HCT116 (cell line): ENCODE results near the gene KAZN. TPM values are rescaled to one million over a fixed set of nuclear protein-coding genes. Genes with fewer than 3 reads are reported as not detected.

Experiments used
- ATAC-seq: fragments of 200-7000 bp; cut with Tn5 transposase; 2 replicates; pipeline ENCODE4 v1.9.1; 2020; ENCODE audit warnings: mild to moderate bottlenecking, moderate library complexity
- BruUV-seq: library from RNA; stranded (reverse); fragments of 400-500 nt; replicated peaks from 2 replicates; lab custom pipeline; 2021; lab: Mats Ljungman, UMichigan
- CTCF ChIA-PET: fragments of 300-600 bp; sonication (Branson Sonifier 250); formaldehyde crosslinking; loops from one replicate; lab custom pipeline; 2021; ENCODE audit warnings: antibody characterized with exemption; lab: Charles Lee
- POLR2A ChIA-PET: fragments of 300-600, 350-600 bp; sonication (Branson Sonifier 250); formaldehyde crosslinking; loops from one replicate; lab custom pipeline; 2021; ENCODE audit warnings: antibody characterized with exemption; lab: Charles Lee
- RAD21 ChIA-PET, 2 experiments: fragments of 300-600 bp; sonication (Branson Sonifier 250); formaldehyde crosslinking; loops; one replicate each; lab custom pipeline; 2023; ENCODE audit warnings: low total read pairs in 2 of 2; ENCODE audit not compliant: uncharacterized antibody in 2 of 2, unreplicated experiment in 2 of 2, low non-redundant PET in 1 of 2; lab: Charles Lee
- DNase-seq: peaks from one replicate; pipeline ENCODE4 v3.0.0-alpha.2; 2010; ENCODE audit warnings: low read depth, low spot score
- H2AFZ ChIP-seq: fragments of 200-600 bp; shearing (Covaris generic), sonication (generic); 2 replicates; pipeline ENCODE4 v1.6.1; 2017; ENCODE audit warnings: low read depth, mixed run types, mixed read lengths, antibody characterized with exemption, low read length; ENCODE audit not compliant: poor library complexity, severe bottlenecking
- H3K27ac ChIP-seq: 2 replicates; pipeline ENCODE4 v1.5.1; 2012; ENCODE audit warnings: low read depth, low read length
- H3K27me3 ChIP-seq: fragments of 200-600 bp; sonication (generic); 2 replicates; pipeline ENCODE4 v1.6.1; 2016; ENCODE audit warnings: mixed run types, low read length, mixed read lengths; ENCODE audit not compliant: insufficient read depth
- H3K36me3 ChIP-seq, 2 experiments: fragments of 200-500 bp in 1 of 2; fragments of 200-600 bp in 1 of 2; sonication (Bioruptor generic) in 1 of 2; sonication (generic) in 1 of 2; 2 replicates each; pipeline versions ENCODE4 v1.5.1 to v1.6.1; 2014 to 2016; ENCODE audit warnings: low read length in 2 of 2, inconsistent platforms in 1 of 2, mixed read lengths in 1 of 2, mixed run types in 1 of 2; ENCODE audit not compliant: insufficient read depth in 2 of 2, control insufficient read depth in 1 of 2
- H3K4me1 ChIP-seq, 2 experiments: fragments of 200-600 bp in 1 of 2; sonication (generic) in 1 of 2; 2 replicates each; pipeline versions ENCODE4 v1.5.1 to v1.6.1; 2012 to 2017; ENCODE audit warnings: low read length in 2 of 2, inconsistent platforms in 1 of 2, mild to moderate bottlenecking in 1 of 2, mixed read lengths in 1 of 2, mixed run types in 1 of 2, moderate library complexity in 1 of 2; ENCODE audit not compliant: insufficient read depth in 2 of 2, control insufficient read depth in 1 of 2
- H3K4me2 ChIP-seq: fragments of 200-600 bp; sonication (generic); 2 replicates; pipeline ENCODE4 v1.6.1; 2017; ENCODE audit warnings: mixed run types, low read length, mixed read lengths
- H3K4me3 ChIP-seq, 2 experiments: fragments of 200-600 bp in 1 of 2; sonication (generic) in 1 of 2; replicated peaks in 1 of 2; 2 replicates each; pipeline ENCODE4 v1.5.1; 2011 to 2016; ENCODE audit warnings: low read length in 2 of 2, control low read depth in 1 of 2, low read depth in 1 of 2, mild to moderate bottlenecking in 1 of 2, mixed read lengths in 1 of 2, mixed run types in 1 of 2
- H3K79me2 ChIP-seq: fragments of 200-600 bp; sonication (generic); 2 replicates; pipeline ENCODE4 v1.6.1; 2017; ENCODE audit warnings: mild to moderate bottlenecking, mixed run types, low read length, moderate library complexity, mixed read lengths; ENCODE audit not compliant: insufficient read depth
- H3K9ac ChIP-seq: fragments of 200-600 bp; sonication (generic); 2 replicates; pipeline ENCODE4 v1.6.1; 2016; ENCODE audit warnings: low read length, mixed read lengths
- H3K9me2 ChIP-seq: fragments of 200-600 bp; sonication (generic), shearing (Covaris generic); 2 replicates; pipeline ENCODE4 v1.6.1; 2017; ENCODE audit warnings: mixed run types, mild to moderate bottlenecking, moderate library complexity; ENCODE audit not compliant: insufficient read depth
- H3K9me3 ChIP-seq, 2 experiments: fragments of 200-500 bp in 1 of 2; fragments of 200-600 bp in 1 of 2; sonication (Bioruptor generic) in 1 of 2; sonication (generic) in 1 of 2; 2 replicates each; pipeline ENCODE4 v1.6.1; 2014 to 2017; ENCODE audit warnings: low read length in 2 of 2, mixed read lengths in 2 of 2, inconsistent platforms in 1 of 2, low read depth in 1 of 2, mild to moderate bottlenecking in 1 of 2, mixed run types in 1 of 2, moderate library complexity in 1 of 2; ENCODE audit not compliant: control insufficient read depth in 1 of 2, insufficient read depth in 1 of 2
- H4K20me1 ChIP-seq: fragments of 200-600 bp; sonication (generic), shearing (Covaris generic); 2 replicates; pipeline ENCODE4 v1.6.1; 2017; ENCODE audit warnings: mixed run types, mild to moderate bottlenecking, moderate library complexity; ENCODE audit not compliant: insufficient read depth
- ATF3 ChIP-seq: IDR thresholded peaks from 2 replicates; pipeline ENCODE4 v1.6.1; 2012
- CBX3 ChIP-seq: IDR thresholded peaks from 2 replicates; pipeline ENCODE4 v1.6.1; 2012; ENCODE audit warnings: low read depth
- CTCF ChIP-seq, 3 experiments: fragments of 200-600 bp in 1 of 3; sonication (generic) in 1 of 3; IDR thresholded peaks in 2 of 3; conservative IDR thresholded peaks in 1 of 3; 2 replicates each; pipeline ENCODE4 v1.5.1; 2012 to 2017; ENCODE audit warnings: low read depth in 2 of 3, low read length in 2 of 3, antibody characterized with exemption in 1 of 3, borderline replicate concordance in 1 of 3, control low read depth in 1 of 3, mild to moderate bottlenecking in 1 of 3, mixed read lengths in 1 of 3, mixed run types in 1 of 3, moderate library complexity in 1 of 3; ENCODE audit not compliant: insufficient read depth in 1 of 3
- ELF1 ChIP-seq: IDR thresholded peaks from 2 replicates; pipeline ENCODE4 v1.6.1; 2012; ENCODE audit warnings: low read depth, borderline replicate concordance
- EZH2 ChIP-seq: fragments of 200-600 bp; sonication (generic); IDR thresholded peaks from 2 replicates; pipeline ENCODE4 v1.6.1; 2017; ENCODE audit warnings: antibody characterized with exemption, mixed run types
- EZH2phosphoT487 ChIP-seq: fragments of 200-600 bp; IDR thresholded peaks from 2 replicates; pipeline ENCODE4 v1.6.1; 2018; ENCODE audit warnings: antibody characterized with exemption, borderline replicate concordance
- FOSL1 ChIP-seq: IDR thresholded peaks from 2 replicates; pipeline ENCODE4 v1.6.1; 2012; ENCODE audit warnings: low read depth
- POLR2A ChIP-seq: IDR thresholded peaks from 2 replicates; pipeline ENCODE4 v1.7.0; 2011; ENCODE audit warnings: borderline replicate concordance; ENCODE audit not compliant: insufficient read depth, insufficient read length; ENCODE audit errors: extremely low read depth
- RAD21 ChIP-seq: IDR thresholded peaks from 2 replicates; pipeline ENCODE4 v1.6.1; 2012; ENCODE audit warnings: low read depth, mild to moderate bottlenecking
- SIN3A ChIP-seq: IDR thresholded peaks from 2 replicates; pipeline ENCODE4 v1.6.1; 2012; ENCODE audit warnings: low read depth
- ZNF274 ChIP-seq: fragments of 200-500 bp; sonication (Bioruptor generic); IDR thresholded peaks from 2 replicates; pipeline ENCODE4 v1.6.1; 2014; ENCODE audit warnings: mild to moderate bottlenecking, low read depth, low read length, inconsistent platforms
- intact Hi-C: fragments of 100-400 bp; cut with micrococcal nuclease; formaldehyde crosslinking; loops from 2 replicates; pipeline ENCODE4 v1.10.0; 2022
- total RNA-seq: library from RNA; stranded (reverse); gene quantifications from one replicate; pipeline ENCODE4 v1.2.1, GENCODE V29; 2021; ENCODE audit not compliant: unreplicated experiment

The KAZN gene
- total RNA-seq, 1 experiment from 2014 or later = 13.4 TPM

- ChIA-PET RAD21 (no interaction called here), POLR2A (no interaction called here), CTCF (no interaction called here)
- H3K27ac ChIP-seq = no peak overlapping the region
- H4K20me1 ChIP-seq = no peaks in the 10 kb centered on the region
- no peaks in the 10 kb centered on the region for H3K36me3 ChIP-seq
- DNase-seq (no peak), ATAC-seq (no peak)
- no peaks in the 10 kb centered on the region for H3K27me3 ChIP-seq
- no peak overlapping the region for H3K9ac ChIP-seq
- TF ChIP-seq ELF1 (no peak), SIN3A (no peak), FOSL1 (no peak), ZNF274 (no peak)
- H2AFZ ChIP-seq = no peak overlapping the region
- intact Hi-C loops = no loop called here
- H3K9me3 ChIP-seq = no peaks in the 10 kb centered on the region
- H3K9me2 ChIP-seq = no peaks in the 10 kb centered on the region
- H3K4me2 ChIP-seq = no peak overlapping the region
- H3K79me2 ChIP-seq = no peaks in the 10 kb centered on the region; the same call in 1 of the 2 replicates
- no TSS peak for BruUV-seq
- H3K4me1 ChIP-seq = peaks cover 5 to 10% of the 10 kb centered on the region in 2 experiments; a peak in 3 of 4 replicates
- H3K4me3 ChIP-seq = no peak overlapping the region
Observed at GRCh38 chr1:15148941-15149340, 550.5 kb downstream of the KAZN start.

GRCh38 chr1:15150376-15150775 lies 551.9 kb downstream of the KAZN start:
- Histone ChIP-seq H2AFZ (no peak overlapping the region), H3K4me1 (peaks cover 8 to 21% of the 10 kb centered on the region in 2 experiments; a peak in 3 of 4 replicates), H3K36me3 (no peaks in the 10 kb centered on the region), H3K4me3 (no peak overlapping the region), H3K79me2 (peaks cover 14% of the 10 kb centered on the region), H4K20me1 (no peaks in the 10 kb centered on the region), H3K9me3 (no peaks in the 10 kb centered on the region), H3K4me2 (no peak overlapping the region), H3K27ac (no peak overlapping the region), H3K9ac (no peak overlapping the region), H3K9me2 (no peaks in the 10 kb centered on the region), H3K27me3 (no peaks in the 10 kb centered on the region)
- no peak for TF ChIP-seq POLR2A
- no peak for TF ChIP-seq EZH2phosphoT487
- no peak for TF ChIP-seq ELF1
- no peak for TF ChIP-seq CBX3
- TF ChIP-seq ATF3 = no peak
- TF ChIP-seq EZH2 = no peak
- no peak for TF ChIP-seq RAD21
- TF ChIP-seq CTCF (IDR thresholded peaks at IDR 0.05 in 2 of 3, conservative IDR thresholded peaks at IDR 0.05 in 1 of 3; ENCODE audit: borderline replicate concordance in 1 of 3, insufficient read depth in 1 of 3, low read depth in 2 of 3, low read length in 2 of 3) = no peak
- CTCF ChIA-PET = interaction anchor here (4.1 kb wide), 1 partner anchor 8 kb away, joined by 26 read pairs; no protein-coding TSS in a partner anchor
- POLR2A ChIA-PET = no interaction called here
- ATAC-seq (no peak), DNase-seq (no peak)
- BruUV-seq = no TSS peak
- RAD21 ChIA-PET = no interaction called here
- intact Hi-C loops = loop anchor here (5.0 kb wide), 1 partner anchor 52 kb away; no protein-coding TSS in a partner anchor
